CD14-positive monocyte (primary cell): Measurements from ENCODE around the gene TMEM61. TPM values are rescaled to one million over a fixed set of nuclear protein-coding genes. Genes with fewer than 3 reads are reported as not detected.

Source experiments
- DNase-seq, 3 donors: peaks; one replicate each; pipeline ENCODE4 v3.0.0-alpha.2; 2011 to 2022
- H2AFZ ChIP-seq: 2 replicates; pipeline ENCODE4 v1.6.0; 2012; ENCODE audit warnings: mild to moderate bottlenecking, low read depth, low read length, inconsistent platforms; ENCODE audit not compliant: insufficient read depth, poor library complexity, severe bottlenecking
- H3K27ac ChIP-seq, 2 donors: 1 replicate in 1 of 2; 2 replicates in 1 of 2; pipeline ENCODE4 v1.5.1; 2012 to 2013; ENCODE audit warnings: low read length in 2 of 2, control low read depth in 1 of 2, inconsistent platforms in 1 of 2, low read depth in 1 of 2, mild to moderate bottlenecking in 1 of 2
- H3K27me3 ChIP-seq, 2 donors: one replicate each; pipeline versions ENCODE4 v1.6.0 to v1.6.1; 2011 to 2013; ENCODE audit warnings: low read length in 2 of 2; ENCODE audit not compliant: control insufficient read depth in 2 of 2, insufficient read depth in 2 of 2
- H3K36me3 ChIP-seq, 2 donors: replicated peaks in 1 of 2; 1 replicate in 1 of 2; 2 replicates in 1 of 2; pipeline versions ENCODE4 v1.5.1 to v1.6.1; 2012 to 2013; ENCODE audit warnings: low read length in 2 of 2, control low read depth in 1 of 2, inconsistent platforms in 1 of 2, mild to moderate bottlenecking in 1 of 2; ENCODE audit not compliant: insufficient read depth in 2 of 2, control insufficient read depth in 1 of 2
- H3K4me1 ChIP-seq, 2 donors: 1 replicate in 1 of 2; 2 replicates in 1 of 2; pipeline versions ENCODE4 v1.5.1 to v1.6.1; 2012 to 2013; ENCODE audit warnings: low read length in 2 of 2, control low read depth in 1 of 2, inconsistent platforms in 1 of 2, mild to moderate bottlenecking in 1 of 2, moderate library complexity in 1 of 2; ENCODE audit not compliant: insufficient read depth in 2 of 2, control insufficient read depth in 1 of 2
- H3K4me2 ChIP-seq: replicated peaks from 2 replicates; pipeline ENCODE3; 2012; ENCODE audit warnings: low read length, moderate library complexity, mild to moderate bottlenecking; ENCODE audit not compliant: poor library complexity, severe bottlenecking; ENCODE audit errors: extremely low read depth
- H3K4me3 ChIP-seq, 3 experiments: fragments of 200-600 bp in 1 of 3; sonication (generic) in 1 of 3; replicated peaks in 1 of 3; 1 replicate in 2 of 3; 2 replicates in 1 of 3; pipeline ENCODE4 v1.5.1; 2011 to 2013; ENCODE audit warnings: low read length in 3 of 3, mild to moderate bottlenecking in 3 of 3, control low read depth in 2 of 3, low read depth in 2 of 3, inconsistent platforms in 1 of 3, moderate library complexity in 1 of 3
- H3K79me2 ChIP-seq: 2 replicates; pipeline ENCODE4 v1.6.0; 2012; ENCODE audit warnings: mild to moderate bottlenecking, control low read depth, inconsistent platforms, low read length, moderate library complexity; ENCODE audit not compliant: insufficient read depth
- H3K9ac ChIP-seq: 2 replicates; pipeline ENCODE4 v1.6.0; 2017; ENCODE audit warnings: low read length, mild to moderate bottlenecking; ENCODE audit not compliant: insufficient read depth, poor library complexity, severe bottlenecking
- H3K9me3 ChIP-seq, 2 donors: replicated peaks in 1 of 2; 1 replicate in 1 of 2; 2 replicates in 1 of 2; pipeline versions ENCODE4 v1.5.1 to v1.6.1; 2012 to 2013; ENCODE audit warnings: low read length in 2 of 2, control low read depth in 1 of 2; ENCODE audit not compliant: control insufficient read depth in 1 of 2, insufficient read depth in 1 of 2
- H4K20me1 ChIP-seq: 2 replicates; pipeline ENCODE4 v1.6.0; 2012; ENCODE audit warnings: mild to moderate bottlenecking, low read length, control low read depth, moderate library complexity; ENCODE audit not compliant: insufficient read depth
- H3K27ac Mint-ChIP-seq, 7 donors: one replicate each; pipeline ENCODE4 v1.8.0; 2020; ENCODE audit warnings: mild to moderate bottlenecking in 7 of 7, mixed read lengths in 7 of 7, moderate library complexity in 6 of 7, inconsistent platforms in 2 of 7
- H3K27me3 Mint-ChIP-seq, 3 donors: one replicate each; pipeline ENCODE4 v1.8.0; 2021 to 2022; ENCODE audit warnings: low read depth in 3 of 3, mild to moderate bottlenecking in 3 of 3, mixed read lengths in 3 of 3, moderate library complexity in 3 of 3, inconsistent platforms in 1 of 3
- H3K36me3 Mint-ChIP-seq, 2 donors: one replicate each; pipeline ENCODE4 v1.8.0; 2020; ENCODE audit warnings: mixed read lengths in 2 of 2, inconsistent platforms in 1 of 2, mild to moderate bottlenecking in 1 of 2
- H3K4me1 Mint-ChIP-seq: one replicate; pipeline ENCODE4 v1.8.0; 2020; ENCODE audit warnings: mild to moderate bottlenecking, mixed read lengths
- H3K4me3 Mint-ChIP-seq, 2 donors: one replicate each; pipeline ENCODE4 v1.8.0; 2020; ENCODE audit warnings: mild to moderate bottlenecking in 2 of 2, mixed read lengths in 2 of 2, moderate library complexity in 1 of 2
- H3K9me3 Mint-ChIP-seq, 7 donors: one replicate each; pipeline ENCODE4 v1.8.0; 2020 to 2022; ENCODE audit warnings: mixed read lengths in 7 of 7, mild to moderate bottlenecking in 6 of 7, moderate library complexity in 6 of 7, inconsistent platforms in 2 of 7
- WGBS: methylation state at CpG from one replicate; pipeline ENCODE4 v1.1.5; 2013; ENCODE audit warnings: missing lambda C conversion rate; ENCODE audit not compliant: insufficient coverage; 5-methylcytosine and 5-hydroxymethylcytosine counted together
- intact Hi-C, 2 donors: fragments of 100-400 bp; cut with micrococcal nuclease; formaldehyde crosslinking; loops; one replicate each; pipeline versions ENCODE4 v1.15.0 to v1.15.1; 2023
- polyA plus RNA-seq, 3 donors: library from polyadenylated mRNA; depleted of rRNA in 1 of 3; unstranded in 2 of 3; stranded (reverse) in 1 of 3; fragments of 300-500 nt in 2 of 3; fragments of >200 nt in 1 of 3; fragmentation: Illumina TruSeq in 2 of 3; gene quantifications; 1 replicate in 2 of 3; 2 replicates in 1 of 3; pipeline ENCODE4 v1.2.3, GENCODE V29; 2012 to 2021
- TF ChIP-seq, protein P1 (sequence below): fragments of 200-600 bp; IDR thresholded peaks from one replicate; pipeline ENCODE4 v1.8.0; 2022; ENCODE audit warnings: antibody characterized with exemption, mild to moderate bottlenecking

Gene TMEM61
- polyA plus RNA-seq, 3 donors = not detected

DNA sequence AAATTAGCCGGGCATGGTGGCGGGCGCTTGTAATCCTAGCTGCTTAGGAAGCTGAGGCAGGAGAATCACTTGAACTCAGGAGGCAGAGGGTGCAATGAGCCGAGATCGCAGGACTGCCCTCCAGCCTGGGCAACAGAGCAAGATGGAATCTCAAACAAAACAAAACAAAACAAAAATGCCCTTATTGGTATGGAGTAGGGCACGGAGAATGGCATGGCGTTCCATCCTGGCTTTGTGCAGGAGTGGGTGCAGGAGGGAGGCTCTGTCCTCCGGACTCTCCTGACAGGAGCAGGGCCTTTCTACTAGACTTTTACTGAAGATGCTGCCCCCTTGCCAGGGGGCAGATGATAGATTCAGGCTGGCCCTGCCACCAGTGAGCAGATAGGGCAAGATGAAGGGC lies 1.0 kb downstream of the TMEM61 start:
- Histone ChIP-seq H3K9ac (no peak overlapping the region), H4K20me1 (no peaks in the 10 kb centered on the region), H3K4me2 (no peak overlapping the region), H3K79me2 (no peaks in the 10 kb centered on the region), H3K4me3 (no peak overlapping the region), H3K4me1 (no peaks in the 10 kb centered on the region), H3K9me3 (no peaks in the 10 kb centered on the region), H3K27ac (no peak overlapping the region), H2AFZ (no peak overlapping the region), H3K27me3 (peaks cover 21 to 38% of the 10 kb centered on the region in 2 donors), H3K36me3 (no peaks in the 10 kb centered on the region)
- Mint-ChIP-seq H3K27me3 (peaks cover 49 to 55% (median 51%) of the 10 kb centered on the region in 3 donors), H3K9me3 (peaks cover 0 to 5% (median 0%) of the 10 kb centered on the region in 7 donors), H3K36me3 (peaks cover 0 to 5% of the 10 kb centered on the region in 2 donors), H3K27ac (no peak overlapping the region), H3K4me1 (no peaks in the 10 kb centered on the region), H3K4me3 (peak overlapping the region in 1 of 2 donors; percentile 76)
- WGBS = 100% methylated on average over 3 of the region's 8 CpGs
- no peak for DNase-seq
- TF ChIP-seq, protein P1, sequence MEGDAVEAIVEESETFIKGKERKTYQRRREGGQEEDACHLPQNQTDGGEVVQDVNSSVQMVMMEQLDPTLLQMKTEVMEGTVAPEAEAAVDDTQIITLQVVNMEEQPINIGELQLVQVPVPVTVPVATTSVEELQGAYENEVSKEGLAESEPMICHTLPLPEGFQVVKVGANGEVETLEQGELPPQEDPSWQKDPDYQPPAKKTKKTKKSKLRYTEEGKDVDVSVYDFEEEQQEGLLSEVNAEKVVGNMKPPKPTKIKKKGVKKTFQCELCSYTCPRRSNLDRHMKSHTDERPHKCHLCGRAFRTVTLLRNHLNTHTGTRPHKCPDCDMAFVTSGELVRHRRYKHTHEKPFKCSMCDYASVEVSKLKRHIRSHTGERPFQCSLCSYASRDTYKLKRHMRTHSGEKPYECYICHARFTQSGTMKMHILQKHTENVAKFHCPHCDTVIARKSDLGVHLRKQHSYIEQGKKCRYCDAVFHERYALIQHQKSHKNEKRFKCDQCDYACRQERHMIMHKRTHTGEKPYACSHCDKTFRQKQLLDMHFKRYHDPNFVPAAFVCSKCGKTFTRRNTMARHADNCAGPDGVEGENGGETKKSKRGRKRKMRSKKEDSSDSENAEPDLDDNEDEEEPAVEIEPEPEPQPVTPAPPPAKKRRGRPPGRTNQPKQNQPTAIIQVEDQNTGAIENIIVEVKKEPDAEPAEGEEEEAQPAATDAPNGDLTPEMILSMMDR = no peak
- intact Hi-C loops = no loop called here

DNA sequence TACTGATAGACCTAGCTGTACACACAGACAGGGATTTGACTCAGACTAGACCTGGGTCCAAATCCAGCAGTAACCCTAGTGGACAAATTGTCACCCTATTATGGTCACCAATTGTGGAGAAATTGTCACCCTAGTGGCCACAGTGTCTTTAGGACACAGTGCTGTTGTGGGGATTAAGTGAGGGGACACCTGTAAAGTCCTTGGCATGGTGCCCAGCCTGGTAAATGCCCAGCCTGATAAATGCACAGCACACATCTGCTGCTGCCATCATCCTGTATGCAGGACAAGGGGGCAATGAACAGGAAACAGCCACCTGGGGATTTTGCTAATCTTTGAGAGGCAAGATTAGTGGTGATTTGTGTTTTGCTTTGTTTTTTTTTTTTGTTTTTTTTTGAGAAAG lies 2.3 kb downstream of the TMEM61 start:
- Histone ChIP-seq H3K9me3 (no peaks in the 10 kb centered on the region), H3K79me2 (no peaks in the 10 kb centered on the region), H3K4me3 (no peak overlapping the region), H3K27ac (no peak overlapping the region), H4K20me1 (no peaks in the 10 kb centered on the region), H3K4me1 (no peaks in the 10 kb centered on the region), H3K4me2 (no peak overlapping the region), H3K36me3 (no peaks in the 10 kb centered on the region), H3K9ac (no peak overlapping the region), H3K27me3 (peaks cover 21 to 38% of the 10 kb centered on the region in 2 donors), H2AFZ (no peak overlapping the region)
- Mint-ChIP-seq H3K4me1 (no peaks in the 10 kb centered on the region), H3K4me3 (peak overlapping the region in 1 of 2 donors; percentile 51), H3K27ac (no peak overlapping the region), H3K36me3 (peaks cover 0 to 5% of the 10 kb centered on the region in 2 donors), H3K9me3 (peaks cover 0 to 5% (median 0%) of the 10 kb centered on the region in 7 donors), H3K27me3 (peaks cover 44 to 55% (median 46%) of the 10 kb centered on the region in 3 donors)
- TF ChIP-seq, protein P1 = no peak
- no peak for DNase-seq
- intact Hi-C loops = no loop called here
